ENCODE data around the gene S100A7A.
A peak's percentile ranks its signal among the peaks of the same experiment; 100 is the strongest.

The S100A7A gene

DNA sequence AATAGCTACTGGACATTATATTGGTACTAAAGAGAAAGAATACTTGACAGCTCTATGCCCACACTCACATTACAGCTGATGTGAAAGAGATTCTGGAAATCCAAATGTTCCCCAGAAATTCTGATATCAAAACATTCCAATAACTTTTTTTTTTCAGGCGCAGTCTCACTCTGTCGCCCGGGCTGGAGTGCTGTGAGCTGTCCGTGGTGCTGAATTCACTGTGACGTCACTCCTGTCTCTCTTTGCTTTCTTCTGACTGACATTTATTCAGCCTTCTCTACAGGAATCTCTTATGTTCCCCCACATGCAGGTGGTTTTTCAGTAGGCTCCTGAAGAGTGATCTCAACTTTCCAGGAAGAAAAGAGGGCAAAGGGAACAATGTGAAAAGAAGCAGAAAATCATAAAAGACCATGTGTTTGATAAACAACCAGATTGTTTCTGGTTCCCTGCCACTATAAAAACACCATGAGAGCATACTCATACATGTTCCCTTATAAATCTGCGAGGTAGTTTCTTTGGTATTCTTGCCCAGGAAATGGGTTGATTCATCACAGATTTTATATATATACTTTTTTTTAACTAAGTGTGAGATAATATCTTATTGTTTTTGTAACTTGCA is 6.2 kb downstream of the S100A7A start:
- Mint-ChIP-seq H3K36me3 (ENCODE audit: low read depth) (no peaks in the 10 kb centered on the region), H3K9me3 (no peaks in the 10 kb centered on the region), H3K4me1 (ENCODE audit: low read depth) (no peaks in the 10 kb centered on the region), H3K27me3 (ENCODE audit: low read depth) (no peaks in the 10 kb centered on the region), H3K27ac (no peak overlapping the region), H3K4me3 (no peak overlapping the region)
- DNase-seq (ENCODE audit: low spot score): peak; percentile 36

DNA sequence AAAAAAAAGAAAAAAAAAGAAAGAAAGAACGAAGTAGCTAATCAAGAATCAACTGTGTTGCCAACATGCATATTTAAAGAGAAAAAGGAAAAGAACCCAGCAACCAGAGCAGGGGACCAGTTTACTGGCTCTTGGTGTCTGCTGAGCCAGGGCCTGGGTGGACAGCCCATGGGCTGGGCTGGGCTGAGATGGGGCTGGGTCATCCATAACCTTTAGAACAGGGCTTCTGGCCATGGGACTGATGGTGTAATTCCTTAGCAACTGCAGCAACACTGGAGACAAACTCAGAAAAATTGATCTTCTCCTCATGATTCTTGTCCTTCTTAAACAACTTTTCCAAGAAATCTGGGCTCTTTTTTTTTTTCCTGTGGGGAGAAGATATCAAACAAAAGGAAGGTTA is 10.5 kb downstream of the S100A7A start:
- H3K27me3 Mint-ChIP-seq (ENCODE audit: low read depth): no peaks in the 10 kb centered on the region
- no peaks in the 10 kb centered on the region for H3K36me3 Mint-ChIP-seq (ENCODE audit: low read depth)
- DNase-seq (ENCODE audit: low spot score): no peak
- no peak overlapping the region for H3K4me3 Mint-ChIP-seq
- no peaks in the 10 kb centered on the region for H3K9me3 Mint-ChIP-seq
- no peaks in the 10 kb centered on the region for H3K4me1 Mint-ChIP-seq (ENCODE audit: low read depth)
- H3K27ac Mint-ChIP-seq: no peak overlapping the region

DNA sequence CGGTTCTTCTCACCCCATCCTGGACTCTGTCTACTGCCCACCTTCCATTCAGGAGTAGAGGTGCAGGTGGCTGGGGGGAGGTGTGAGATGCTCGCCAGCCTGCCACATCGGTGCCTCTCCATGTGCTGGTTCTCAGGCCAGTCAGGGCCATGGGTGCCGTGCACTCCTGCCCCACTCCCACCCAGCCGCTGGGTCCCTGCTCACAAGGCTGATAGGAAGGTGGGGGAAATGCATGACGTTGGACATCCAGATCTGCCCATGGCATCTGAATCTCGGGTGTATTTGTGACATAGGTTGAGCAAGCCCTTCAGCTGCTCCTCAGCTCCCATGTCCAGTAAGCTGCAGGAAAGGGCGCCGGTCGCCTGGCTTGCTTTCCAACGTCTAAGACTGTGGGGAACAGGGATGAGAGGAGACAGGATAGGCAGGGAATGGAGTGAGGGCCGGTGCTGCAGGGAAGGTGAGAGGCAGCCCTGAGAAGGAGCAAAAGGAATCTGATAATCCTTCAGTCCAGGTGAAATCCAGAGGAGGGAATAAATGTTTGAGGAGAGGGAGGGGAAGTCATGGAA is 11.8 kb downstream of the S100A7A start:
- no peaks in the 10 kb centered on the region for H3K4me1 Mint-ChIP-seq (ENCODE audit: low read depth)
- H3K27ac Mint-ChIP-seq: no peak overlapping the region
- DNase-seq (ENCODE audit: low spot score): no peak
- no peaks in the 10 kb centered on the region for H3K27me3 Mint-ChIP-seq (ENCODE audit: low read depth)
- no peaks in the 10 kb centered on the region for H3K36me3 Mint-ChIP-seq (ENCODE audit: low read depth)
- H3K4me3 Mint-ChIP-seq: no peak overlapping the region
- H3K9me3 Mint-ChIP-seq: no peaks in the 10 kb centered on the region

GRCh38 chr1:153428791-153429190 is 12.5 kb downstream of the S100A7A start:
- no peaks in the 10 kb centered on the region for H3K9me3 Mint-ChIP-seq
- no peaks in the 10 kb centered on the region for H3K4me1 Mint-ChIP-seq (ENCODE audit: low read depth)
- no peaks in the 10 kb centered on the region for H3K27me3 Mint-ChIP-seq (ENCODE audit: low read depth)
- no peak overlapping the region for H3K4me3 Mint-ChIP-seq
- no peaks in the 10 kb centered on the region for H3K36me3 Mint-ChIP-seq (ENCODE audit: low read depth)
- H3K27ac Mint-ChIP-seq: no peak overlapping the region
- no peak for DNase-seq (ENCODE audit: low spot score)

DNA sequence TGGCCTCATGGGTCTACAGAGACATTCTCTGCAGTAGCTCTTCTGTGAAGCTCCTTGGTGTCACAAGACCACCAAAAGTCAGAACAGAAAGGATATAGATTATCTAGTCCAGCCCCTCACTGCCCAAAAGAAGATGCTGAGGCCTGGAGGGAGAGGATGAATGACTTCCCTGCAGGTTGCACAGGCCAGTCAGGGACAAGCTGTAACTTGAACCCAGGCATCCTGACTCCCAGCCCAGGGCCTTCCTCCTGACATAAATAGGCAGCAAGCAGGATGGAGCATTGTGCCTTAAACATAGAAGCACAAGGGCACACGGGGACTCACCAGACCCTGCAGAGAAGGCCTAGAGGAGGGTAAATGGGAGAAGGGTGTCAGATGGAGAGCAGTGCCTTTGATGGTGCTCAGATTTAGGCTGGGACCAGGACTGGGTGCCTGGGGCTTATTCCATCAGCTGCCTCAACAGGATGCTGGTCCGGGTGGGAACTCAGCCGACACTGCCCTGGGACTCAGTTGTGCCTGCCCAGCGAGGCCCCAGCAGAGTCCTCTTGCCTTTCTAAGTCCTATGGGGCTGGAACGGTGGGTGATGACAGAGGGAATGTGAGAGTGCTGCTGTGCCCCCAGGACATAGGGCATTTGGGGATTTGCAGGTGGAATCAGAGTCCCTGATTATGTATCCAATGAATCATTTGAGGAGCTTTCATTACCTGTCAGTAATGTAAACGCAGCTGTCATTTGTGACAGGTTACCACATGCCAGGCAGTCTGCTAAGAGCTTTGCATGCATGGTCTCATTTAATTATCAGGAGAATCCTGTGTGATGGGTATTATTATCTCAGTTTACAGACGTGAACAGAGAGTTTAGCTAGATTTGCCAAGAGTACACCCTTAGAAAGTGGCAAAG is 13.2 kb downstream of the S100A7A start:
- Mint-ChIP-seq H3K4me3 (no peak overlapping the region), H3K27ac (no peak overlapping the region), H3K4me1 (ENCODE audit: low read depth) (no peaks in the 10 kb centered on the region), H3K9me3 (no peaks in the 10 kb centered on the region), H3K27me3 (ENCODE audit: low read depth) (no peaks in the 10 kb centered on the region), H3K36me3 (ENCODE audit: low read depth) (no peaks in the 10 kb centered on the region)
- DNase-seq (ENCODE audit: low spot score): no peak

- H3K27ac Mint-ChIP-seq: no peak overlapping the region
- H3K4me3 Mint-ChIP-seq: no peak overlapping the region
- no peaks in the 10 kb centered on the region for H3K27me3 Mint-ChIP-seq (ENCODE audit: low read depth)
- H3K4me1 Mint-ChIP-seq (ENCODE audit: low read depth): no peaks in the 10 kb centered on the region
- no peaks in the 10 kb centered on the region for H3K36me3 Mint-ChIP-seq (ENCODE audit: low read depth)
- no peak for DNase-seq (ENCODE audit: low spot score)
- H3K9me3 Mint-ChIP-seq: no peaks in the 10 kb centered on the region
These were observed 13.8 kb downstream of the S100A7A start for GRCh38 chr1:153430166-153430553.

DNA sequence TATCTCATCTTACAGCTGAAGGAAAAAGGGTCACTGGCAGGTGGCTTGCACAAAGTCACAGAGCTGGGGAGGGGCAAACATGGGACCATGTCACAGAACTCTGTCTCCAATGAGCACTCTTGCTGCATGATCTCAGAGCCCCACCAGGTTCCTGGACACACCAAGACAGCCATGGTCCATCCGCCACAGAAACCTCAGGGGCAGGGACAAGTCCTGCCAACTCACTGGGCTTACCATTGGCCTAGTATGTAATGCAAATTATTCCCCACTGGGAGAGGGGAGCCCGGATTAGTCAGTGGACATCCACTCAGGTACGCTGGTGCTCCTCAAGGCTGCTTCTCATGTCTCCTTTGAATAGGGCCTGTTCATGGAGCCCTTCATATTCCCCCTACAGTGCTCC is 14.2 kb downstream of the S100A7A start:
- H3K27ac Mint-ChIP-seq: no peak overlapping the region
- H3K36me3 Mint-ChIP-seq (ENCODE audit: low read depth): no peaks in the 10 kb centered on the region
- H3K9me3 Mint-ChIP-seq: no peaks in the 10 kb centered on the region
- no peak overlapping the region for H3K4me3 Mint-ChIP-seq
- DNase-seq (ENCODE audit: low spot score): no peak
- no peaks in the 10 kb centered on the region for H3K27me3 Mint-ChIP-seq (ENCODE audit: low read depth)
- no peaks in the 10 kb centered on the region for H3K4me1 Mint-ChIP-seq (ENCODE audit: low read depth)

DNA sequence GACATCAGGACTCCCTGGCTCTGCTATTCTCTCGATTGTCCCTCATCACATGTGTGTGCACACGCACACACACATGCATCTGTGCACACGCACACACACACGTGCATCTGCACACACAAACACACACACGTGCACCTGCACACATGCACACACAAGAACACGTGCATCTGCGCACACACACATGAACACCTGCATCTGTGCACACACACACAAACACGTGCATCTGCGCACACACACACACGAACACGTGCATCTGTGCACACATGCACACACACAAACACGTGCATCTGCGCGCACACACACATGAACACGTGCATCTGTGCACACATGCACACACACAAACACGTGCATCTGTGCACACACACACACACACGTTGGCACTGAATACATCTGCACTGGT is 14.7 kb downstream of the S100A7A start:
- Mint-ChIP-seq H3K4me3 (no peak overlapping the region), H3K4me1 (ENCODE audit: low read depth) (no peaks in the 10 kb centered on the region), H3K36me3 (ENCODE audit: low read depth) (no peaks in the 10 kb centered on the region), H3K27me3 (ENCODE audit: low read depth) (no peaks in the 10 kb centered on the region), H3K9me3 (no peaks in the 10 kb centered on the region), H3K27ac (no peak overlapping the region)
- DNase-seq (ENCODE audit: low spot score): no peak

DNA sequence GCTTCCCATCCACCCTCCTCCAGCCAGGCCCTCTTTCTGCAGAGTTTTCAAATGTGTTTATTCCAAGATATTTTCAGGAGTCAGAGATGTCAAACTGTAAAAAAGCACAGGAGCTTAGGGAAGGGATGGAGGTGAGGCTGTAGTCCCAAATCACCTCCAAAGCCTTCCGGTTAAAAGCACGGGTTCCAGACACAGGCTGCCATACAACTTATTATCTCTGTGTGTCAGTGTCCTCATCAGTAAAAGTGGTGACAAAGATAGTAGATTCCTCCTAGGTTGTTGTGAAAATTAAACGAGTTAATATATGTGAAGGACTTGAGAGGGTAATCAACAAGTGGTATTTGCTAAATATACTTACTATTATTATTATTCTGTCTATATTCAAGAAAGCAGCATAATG is 15.1 kb downstream of the S100A7A start:
- H3K27me3 Mint-ChIP-seq (ENCODE audit: low read depth): no peaks in the 10 kb centered on the region
- no peaks in the 10 kb centered on the region for H3K4me1 Mint-ChIP-seq (ENCODE audit: low read depth)
- H3K4me3 Mint-ChIP-seq: no peak overlapping the region
- DNase-seq (ENCODE audit: low spot score): no peak
- H3K9me3 Mint-ChIP-seq: no peaks in the 10 kb centered on the region
- no peaks in the 10 kb centered on the region for H3K36me3 Mint-ChIP-seq (ENCODE audit: low read depth)
- H3K27ac Mint-ChIP-seq: no peak overlapping the region

- no peaks in the 10 kb centered on the region for H3K9me3 Mint-ChIP-seq
- H3K4me1 Mint-ChIP-seq (ENCODE audit: low read depth): no peaks in the 10 kb centered on the region
- H3K4me3 Mint-ChIP-seq: no peak overlapping the region
- no peak overlapping the region for H3K27ac Mint-ChIP-seq
- H3K27me3 Mint-ChIP-seq (ENCODE audit: low read depth): no peaks in the 10 kb centered on the region
- DNase-seq (ENCODE audit: low spot score): no peak
- no peaks in the 10 kb centered on the region for H3K36me3 Mint-ChIP-seq (ENCODE audit: low read depth)
These were observed 15.6 kb downstream of the S100A7A start for GRCh38 chr1:153431928-153432327.

GRCh38 chr1:153432874-153433681 is 16.8 kb downstream of the S100A7A start:
- no peak for DNase-seq (ENCODE audit: low spot score)
- Mint-ChIP-seq H3K36me3 (ENCODE audit: low read depth) (no peaks in the 10 kb centered on the region), H3K4me3 (no peak overlapping the region), H3K27me3 (ENCODE audit: low read depth) (no peaks in the 10 kb centered on the region), H3K9me3 (no peaks in the 10 kb centered on the region), H3K27ac (no peak overlapping the region), H3K4me1 (ENCODE audit: low read depth) (no peaks in the 10 kb centered on the region)

DNA sequence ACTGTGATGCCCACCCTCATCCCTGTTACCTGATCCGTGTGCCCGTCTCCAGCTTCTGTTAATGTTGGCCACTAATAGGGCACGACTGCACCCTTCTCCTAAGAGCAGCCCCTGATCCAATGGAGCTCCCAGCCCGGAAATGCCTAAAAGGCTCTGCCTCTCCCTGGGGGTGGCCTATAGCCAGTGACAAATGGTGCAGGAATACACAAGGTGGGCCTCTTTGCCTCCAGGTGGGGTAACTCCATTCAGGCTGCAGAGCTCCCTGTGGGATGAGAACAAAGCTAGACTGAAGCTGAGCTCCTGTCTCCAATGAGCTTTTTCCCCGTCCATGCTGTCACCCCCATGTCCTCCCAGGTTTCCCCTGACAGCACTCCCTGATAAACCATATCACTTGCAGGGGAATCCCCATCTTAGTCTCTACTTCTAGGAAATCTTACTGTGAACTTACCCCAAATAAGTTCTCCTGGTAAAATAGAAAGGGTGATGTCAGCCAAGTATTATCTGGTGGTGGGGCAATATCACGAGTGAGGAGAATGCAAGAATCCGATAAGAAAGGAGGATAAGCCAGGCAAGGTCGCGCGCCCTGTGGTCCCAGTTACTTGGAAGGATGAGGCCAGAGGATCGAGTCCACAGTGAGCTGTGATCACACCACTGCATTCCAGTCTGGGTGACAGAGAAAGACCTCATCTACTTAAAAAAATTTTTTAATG is 18.6 kb downstream of the S100A7A start:
- H3K36me3 Mint-ChIP-seq (ENCODE audit: low read depth): no peaks in the 10 kb centered on the region
- DNase-seq (ENCODE audit: low spot score): no peak
- no peak overlapping the region for H3K4me3 Mint-ChIP-seq
- H3K9me3 Mint-ChIP-seq: no peaks in the 10 kb centered on the region
- no peak overlapping the region for H3K27ac Mint-ChIP-seq
- no peaks in the 10 kb centered on the region for H3K4me1 Mint-ChIP-seq (ENCODE audit: low read depth)
- no peaks in the 10 kb centered on the region for H3K27me3 Mint-ChIP-seq (ENCODE audit: low read depth)

DNA sequence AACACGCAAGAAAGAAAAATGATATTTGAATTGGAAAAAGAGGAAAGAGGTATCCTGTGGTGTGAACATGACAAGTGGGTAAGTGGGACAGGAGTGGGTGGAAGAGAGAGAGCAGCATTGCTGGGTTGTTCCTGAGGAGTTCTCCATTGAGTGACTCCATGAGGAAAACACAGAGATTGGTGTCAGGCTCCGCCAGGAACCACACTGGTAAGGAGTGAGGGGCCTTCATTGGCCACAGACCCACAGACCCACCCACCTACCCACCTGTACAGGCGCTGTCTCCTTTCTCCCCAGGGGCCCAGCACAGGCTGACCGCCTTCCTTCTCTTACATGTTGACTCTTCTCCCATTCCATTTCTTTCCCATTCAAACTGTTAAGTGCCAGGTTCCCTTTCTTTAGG is 20.9 kb downstream of the S100A7A start:
- no peaks in the 10 kb centered on the region for H3K4me1 Mint-ChIP-seq (ENCODE audit: low read depth)
- DNase-seq (ENCODE audit: low spot score): no peak
- no peaks in the 10 kb centered on the region for H3K9me3 Mint-ChIP-seq
- no peak overlapping the region for H3K27ac Mint-ChIP-seq
- no peak overlapping the region for H3K4me3 Mint-ChIP-seq
- H3K27me3 Mint-ChIP-seq (ENCODE audit: low read depth): no peaks in the 10 kb centered on the region
- H3K36me3 Mint-ChIP-seq (ENCODE audit: low read depth): no peaks in the 10 kb centered on the region

Data from T-helper 2 cell treated with Interferon-gamma antibody and Interleukin-4, amounts not matched to agents 5 μg/mL and 100 μg/mL, for 36 hours (primary cell).